Measurements from ENCODE around the gene PIGW. TPM values are rescaled to one million over a fixed set of nuclear protein-coding genes. Genes with fewer than 3 reads are reported as not detected.
A peak's percentile ranks its signal among the peaks of the same experiment; 100 is the strongest.

PIGW gene
- polyA plus RNA-seq, 2 of the 4 experiments (the other 2 are of a cell fraction) = 30.0 to 32.3 TPM

- FAIRE-seq (no peak), DNase-seq (ENCODE audit: low read depth in 1 of 2, low spot score in 1 of 2) (peak in 1 of 2 experiments; percentile 58), ATAC-seq (peak; percentile 72 to 75)
- Histone ChIP-seq H3K9me3 (no peaks in the 10 kb centered on the region), H3K27ac (peak overlapping the region; percentile 96 to 97), H3K4me1 (peaks cover 28% of the 10 kb centered on the region), H3K4me2 (peak overlapping the region; percentile 22; the same call in 1 of the 3 replicates), H3K4me3 (peak overlapping the region; percentile 81)
- CTCF ChIA-PET = interaction anchor here (1.0 to 2.6 kb wide), 7 partner anchors 8 to 62 kb away, joined by 3 to 7 read pairs (median 5); partner anchors contain the start of genes MRM1 and MYO19
- POLR2A ChIA-PET = interaction anchor here (0.6 to 4.0 kb wide), 12 partner anchors 10 to 1011 kb away, joined by 3 to 81 read pairs (median 4); partner anchors contain the start of genes MRM1, MYO19 and PIGW
- 20% methylated on average over 1 of the region's 38 CpGs for WGBS (ENCODE audit: missing lambda C conversion rate)
- peak; percentile 9; the same call in 1 of the 3 replicates for TF ChIP-seq BCL3 (IDR thresholded peaks at IDR 0.05)
- no peak for TF ChIP-seq SREBF2 (IDR thresholded peaks at IDR 0.05)
- no peak for TF ChIP-seq GATA3 (IDR thresholded peaks at IDR 0.05; ENCODE audit: borderline replicate concordance)
- TF ChIP-seq NR3C1 (IDR thresholded peaks at IDR 0.05) = no peak
- peak; percentile 85; the same call in 1 of the 2 replicates for TF ChIP-seq TFCP2L1 (CRISPR knock-in tag; IDR thresholded peaks at IDR 0.05)
- TF ChIP-seq KDM5A (IDR thresholded peaks at IDR 0.05) = no peak
- no peak for TF ChIP-seq CHD4 (IDR thresholded peaks at IDR 0.05; ENCODE audit: borderline replicate concordance)
- TF ChIP-seq PHF8 (IDR thresholded peaks at IDR 0.05; ENCODE audit: borderline replicate concordance, low read depth) = peak; percentile 84; the same call in 1 of the 2 replicates
- TF ChIP-seq HMGXB4 (CRISPR knock-in tag; IDR thresholded peaks at IDR 0.05; ENCODE audit: borderline replicate concordance) = peak; percentile 25; the same call in 1 of the 2 replicates
- TF ChIP-seq HES2 (IDR thresholded peaks at IDR 0.05) = no peak
- no peak for TF ChIP-seq ZNF302 (CRISPR knock-in tag; IDR thresholded peaks at IDR 0.05)
- TF ChIP-seq JUN (IDR thresholded peaks at IDR 0.05) = peak; percentile 70; a peak in 3 of 5 replicates
- no peak for TF ChIP-seq NFE2L2 (conservative IDR thresholded peaks at IDR 0.05; ENCODE audit: low read length)
- TF ChIP-seq TP53 (CRISPR knock-in tag; IDR thresholded peaks at IDR 0.05) = peak; percentile 63
Measured at GRCh38 chr17:36545077-36545464, 10.3 kb downstream of the PIGW start.

GRCh38 chr17:36545465-36546417, 11.0 kb downstream of the PIGW start:
- Histone ChIP-seq H3K4me2 (peak overlapping the region; percentile 92), H3K4me1 (peaks cover 28% of the 10 kb centered on the region), H3K9me3 (no peaks in the 10 kb centered on the region), H3K4me3 (peak overlapping the region; percentile 81), H3K27ac (peak overlapping the region; percentile 96 to 97)
- WGBS (ENCODE audit: missing lambda C conversion rate) = under 1% methylated on average over 44 of the region's 60 CpGs
- ATAC-seq (peak; percentile 83 to 89), FAIRE-seq (no peak), DNase-seq (ENCODE audit: low read depth in 1 of 2, low spot score in 1 of 2) (peak; percentile 98 to 99)
- ChIA-PET CTCF (interaction anchor here (0.8 to 1.8 kb wide), 8 partner anchors 9 to 577 kb away, joined by 3 to 7 read pairs (median 3); partner anchors contain the start of genes MRM1 and MYO19), POLR2A (interaction anchor here (0.6 to 4.0 kb wide), 17 partner anchors 8 to 737 kb away, joined by 3 to 81 read pairs (median 4); partner anchors contain the start of genes MRM1, MYO19, PIGW and TAF15)
- TF ChIP-seq HOXA7 (CRISPR knock-in tag; IDR thresholded peaks at IDR 0.05) (0 out of 2 replicates have a peak, but pooled peaks have one; percentile 56), RCOR1 (IDR thresholded peaks at IDR 0.05; ENCODE audit: low read depth, low read length) (no peak), SMC3 (IDR thresholded peaks at IDR 0.05) (no peak), HOXB5 (CRISPR knock-in tag; IDR thresholded peaks at IDR 0.05) (peak; percentile 65; the same call in 1 of the 2 replicates), ZNF302 (CRISPR knock-in tag; IDR thresholded peaks at IDR 0.05) (no peak), HDAC2 (IDR thresholded peaks at IDR 0.05) (no peak), CHD2 (IDR thresholded peaks at IDR 0.05; ENCODE audit: low read length, partially characterized antibody) (peak; percentile 87), EHMT2 (IDR thresholded peaks at IDR 0.05; ENCODE audit: low read depth) (no peak), HMGXB4 (CRISPR knock-in tag; IDR thresholded peaks at IDR 0.05; ENCODE audit: borderline replicate concordance) (no peak), JUN (IDR thresholded peaks at IDR 0.05) (peak in 1 of 2 experiments; percentile 85; a peak in 2 of 5 replicates), ATOH8 (CRISPR knock-in tag; IDR thresholded peaks at IDR 0.05; ENCODE audit: low read depth) (no peak), KDM5A (IDR thresholded peaks at IDR 0.05) (0 out of 2 replicates have a peak, but pooled peaks have one; percentile 15), RARB (CRISPR knock-in tag; IDR thresholded peaks at IDR 0.05) (no peak), E2F6 (IDR thresholded peaks at IDR 0.05; ENCODE audit: borderline replicate concordance, low read depth) (peak; percentile 67; the same call in 1 of the 2 replicates), JUNB (IDR thresholded peaks at IDR 0.05) (no peak), RAD21 (conservative IDR thresholded peaks at IDR 0.05 in 1 of 2, IDR thresholded peaks at IDR 0.05 in 1 of 2) (no peak), FOXS1 (CRISPR knock-in tag; IDR thresholded peaks at IDR 0.05) (0 out of 2 replicates have a peak, but pooled peaks have one; percentile 9)

All from A549 (cell line).